GM12801 (cell line): ENCODE results near the gene DUSP14.

Experiments
- CTCF ChIP-seq: IDR thresholded peaks from one replicate; pipeline ENCODE4 v1.5.1; 2011; ENCODE audit warnings: control low read depth; ENCODE audit not compliant: insufficient read length; ENCODE audit errors: extremely low read depth

The DUSP14 gene

DNA sequence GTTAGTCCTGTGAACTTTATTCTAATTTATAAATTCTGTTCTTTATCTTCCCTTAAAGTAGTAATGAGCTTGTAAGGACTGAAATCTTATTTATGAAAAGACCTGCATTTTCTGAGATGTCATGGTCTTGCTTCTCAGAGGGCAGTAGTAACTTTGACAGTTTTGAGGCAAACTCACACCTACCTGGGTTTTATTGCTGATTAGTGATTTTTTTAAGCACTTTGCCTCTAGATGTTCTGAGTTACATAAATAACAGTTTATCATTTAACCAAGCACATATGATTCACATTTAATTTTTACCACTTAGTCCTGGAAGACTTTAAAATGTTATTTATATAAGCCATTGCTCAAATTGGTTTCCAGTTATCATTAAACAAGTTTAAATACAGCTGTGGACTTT lies 10.7 kb downstream of the DUSP14 start:
- TF ChIP-seq CTCF = no peak

- no peak for TF ChIP-seq CTCF
Observed at GRCh38 chr17:37502009-37502936, 12.6 kb downstream of the DUSP14 start.

GRCh38 chr17:37503148-37503547 lies 13.5 kb downstream of the DUSP14 start:
- no peak for TF ChIP-seq CTCF

DNA sequence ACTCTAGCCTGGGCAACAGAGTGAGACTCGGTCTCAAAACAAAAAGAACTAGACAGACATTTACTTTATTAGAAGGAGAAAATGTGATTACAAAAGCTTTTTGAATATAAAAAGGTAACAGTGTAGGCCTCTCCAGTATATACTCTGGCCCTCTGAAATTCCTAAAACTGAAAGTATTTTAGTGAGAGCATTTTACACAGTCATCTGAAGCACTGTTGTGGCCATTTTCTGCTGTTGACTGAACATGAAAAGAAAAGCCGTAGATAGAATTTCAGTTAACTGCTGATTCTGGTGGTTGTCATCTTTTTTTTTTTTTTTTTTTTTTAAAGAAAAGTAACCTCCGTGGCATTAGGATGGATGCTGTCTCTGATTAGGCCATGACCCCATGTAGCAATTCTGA lies 15.6 kb downstream of the DUSP14 start:
- no peak for TF ChIP-seq CTCF

DNA sequence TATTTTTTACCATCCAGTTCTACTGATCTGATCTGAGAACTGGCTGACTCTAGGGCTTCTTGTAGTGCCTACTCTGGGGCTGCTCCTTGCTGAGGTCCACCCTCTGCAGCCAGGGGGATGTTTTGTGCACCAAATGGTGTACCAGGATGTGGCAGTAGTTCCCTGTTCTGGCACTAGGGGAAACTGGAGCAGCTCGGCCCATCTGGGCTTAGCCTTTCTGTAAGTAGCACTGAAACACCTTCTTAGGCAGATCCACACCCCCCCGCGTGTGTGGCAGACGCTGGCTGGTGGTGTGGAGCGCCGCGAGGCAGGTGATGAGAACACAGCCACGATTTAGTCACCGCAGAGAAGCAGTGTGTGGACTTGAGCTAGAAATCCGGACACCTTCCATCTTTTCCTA lies 17.0 kb downstream of the DUSP14 start:
- TF ChIP-seq CTCF = no peak

- TF ChIP-seq CTCF = no peak
Observed at GRCh38 chr17:37507111-37507510, 17.4 kb downstream of the DUSP14 start.

DNA sequence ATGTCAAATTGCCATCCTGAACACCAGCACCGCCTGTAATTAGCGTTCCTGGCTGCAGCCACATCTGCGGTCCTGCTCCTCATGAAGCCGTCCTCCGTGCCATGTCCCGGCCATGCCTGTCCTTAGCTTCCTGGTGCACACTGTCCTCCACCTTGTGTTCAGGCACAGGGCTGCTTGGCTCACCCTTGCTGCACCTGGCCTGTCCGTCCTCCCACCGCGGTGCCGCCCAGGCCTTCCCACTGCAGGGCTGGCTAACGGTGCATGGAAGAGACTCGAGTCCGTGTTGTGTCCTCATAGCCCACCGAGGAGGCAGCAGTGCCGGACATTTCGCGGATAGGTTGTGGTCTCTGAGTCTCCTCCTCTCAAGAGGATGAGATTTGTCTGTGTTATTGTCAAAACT lies 20.4 kb downstream of the DUSP14 start:
- no peak for TF ChIP-seq CTCF
